ENCODE measurements around the gene TMEFF1. TPM values are rescaled to one million over a fixed set of nuclear protein-coding genes. Genes with fewer than 3 reads are reported as not detected.

The TMEFF1 gene
- total RNA-seq, 4 donors from 2014 or later: 0.50 to 1.7 (median 0.73) TPM

DNA sequence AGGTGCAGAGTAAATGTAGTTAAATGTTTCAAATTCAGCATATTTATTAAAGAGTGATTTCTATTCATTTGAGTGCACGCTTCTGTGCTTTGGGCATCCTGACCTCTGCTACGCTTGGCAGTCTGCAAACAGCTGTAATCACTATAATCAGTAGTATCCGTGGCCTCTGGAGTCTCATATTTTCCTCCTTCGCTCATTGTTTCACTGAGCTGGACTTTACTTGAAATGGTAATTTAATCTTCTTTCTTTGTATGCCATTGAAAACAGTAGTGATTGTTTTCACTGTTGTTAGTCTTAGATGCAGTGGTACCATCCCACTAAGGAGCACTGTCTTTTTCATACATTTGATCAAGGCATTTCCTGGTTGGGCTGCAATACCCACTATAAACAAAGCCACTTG lies 61.5 kb downstream of the TMEFF1 start:
- no peaks in the 10 kb centered on the region for H3K27me3 ChIP-seq
- peaks cover 0 to 3% (median under 1%) of the 10 kb centered on the region in 4 donors for H3K36me3 ChIP-seq
- no peaks in the 10 kb centered on the region for H3K4me1 ChIP-seq
- no peak overlapping the region for H3K27ac ChIP-seq (replicated peaks in 1 of 4)
- DNase-seq (ENCODE audit: extremely low spot score): no peak
- no peak for TF ChIP-seq POLR2AphosphoS5 (IDR thresholded peaks at IDR 0.05)
- no peak for TF ChIP-seq POLR2A (IDR thresholded peaks at IDR 0.05; ENCODE audit: low read depth)
- TF ChIP-seq EP300 (IDR thresholded peaks at IDR 0.05): no peak
- TF ChIP-seq, protein P1, sequence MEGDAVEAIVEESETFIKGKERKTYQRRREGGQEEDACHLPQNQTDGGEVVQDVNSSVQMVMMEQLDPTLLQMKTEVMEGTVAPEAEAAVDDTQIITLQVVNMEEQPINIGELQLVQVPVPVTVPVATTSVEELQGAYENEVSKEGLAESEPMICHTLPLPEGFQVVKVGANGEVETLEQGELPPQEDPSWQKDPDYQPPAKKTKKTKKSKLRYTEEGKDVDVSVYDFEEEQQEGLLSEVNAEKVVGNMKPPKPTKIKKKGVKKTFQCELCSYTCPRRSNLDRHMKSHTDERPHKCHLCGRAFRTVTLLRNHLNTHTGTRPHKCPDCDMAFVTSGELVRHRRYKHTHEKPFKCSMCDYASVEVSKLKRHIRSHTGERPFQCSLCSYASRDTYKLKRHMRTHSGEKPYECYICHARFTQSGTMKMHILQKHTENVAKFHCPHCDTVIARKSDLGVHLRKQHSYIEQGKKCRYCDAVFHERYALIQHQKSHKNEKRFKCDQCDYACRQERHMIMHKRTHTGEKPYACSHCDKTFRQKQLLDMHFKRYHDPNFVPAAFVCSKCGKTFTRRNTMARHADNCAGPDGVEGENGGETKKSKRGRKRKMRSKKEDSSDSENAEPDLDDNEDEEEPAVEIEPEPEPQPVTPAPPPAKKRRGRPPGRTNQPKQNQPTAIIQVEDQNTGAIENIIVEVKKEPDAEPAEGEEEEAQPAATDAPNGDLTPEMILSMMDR (IDR thresholded peaks at IDR 0.05): no peak
- H3K9me3 ChIP-seq: no peaks in the 10 kb centered on the region
- no peak overlapping the region for H3K4me3 ChIP-seq
- 90% methylated on average over 4 of the region's 4 CpGs for WGBS
- intact Hi-C loops (cut with DNase I): no loop called here

DNA sequence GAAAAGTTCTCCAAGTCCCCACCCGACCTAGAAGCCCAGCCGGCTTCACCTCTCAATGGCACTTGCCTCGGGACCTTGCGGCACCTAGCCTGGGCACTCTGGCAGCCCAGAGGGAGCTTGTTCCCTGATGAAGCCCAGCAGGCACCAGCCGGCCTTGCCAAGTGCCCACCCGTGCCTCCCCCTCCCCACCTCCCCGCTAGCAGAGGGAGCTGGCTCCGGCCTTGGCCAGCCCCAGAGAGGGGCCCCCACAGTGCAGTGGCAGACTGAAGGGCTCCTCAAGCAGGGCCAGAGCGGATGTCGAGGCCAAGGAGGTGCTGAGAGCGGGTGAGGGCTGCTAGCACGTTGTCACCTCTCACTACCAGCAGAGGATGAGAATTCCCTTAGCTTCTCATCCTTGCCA lies 67.4 kb downstream of the TMEFF1 start:
- Histone ChIP-seq H3K36me3 (peaks cover 0 to 11% (median 1%) of the 10 kb centered on the region in 4 donors), H3K4me1 (no peaks in the 10 kb centered on the region), H3K4me3 (no peak overlapping the region), H3K9me3 (no peaks in the 10 kb centered on the region), H3K27me3 (no peaks in the 10 kb centered on the region), H3K27ac (replicated peaks in 1 of 4) (no peak overlapping the region)
- intact Hi-C loops (cut with DNase I): no loop called here
- TF ChIP-seq, protein P1 (IDR thresholded peaks at IDR 0.05): no peak
- TF ChIP-seq POLR2A (IDR thresholded peaks at IDR 0.05; ENCODE audit: low read depth) (no peak), POLR2AphosphoS5 (IDR thresholded peaks at IDR 0.05) (no peak), EP300 (IDR thresholded peaks at IDR 0.05) (no peak)
- 95% methylated on average over 6 of the region's 12 CpGs for WGBS
- DNase-seq (ENCODE audit: extremely low spot score): no peak

DNA sequence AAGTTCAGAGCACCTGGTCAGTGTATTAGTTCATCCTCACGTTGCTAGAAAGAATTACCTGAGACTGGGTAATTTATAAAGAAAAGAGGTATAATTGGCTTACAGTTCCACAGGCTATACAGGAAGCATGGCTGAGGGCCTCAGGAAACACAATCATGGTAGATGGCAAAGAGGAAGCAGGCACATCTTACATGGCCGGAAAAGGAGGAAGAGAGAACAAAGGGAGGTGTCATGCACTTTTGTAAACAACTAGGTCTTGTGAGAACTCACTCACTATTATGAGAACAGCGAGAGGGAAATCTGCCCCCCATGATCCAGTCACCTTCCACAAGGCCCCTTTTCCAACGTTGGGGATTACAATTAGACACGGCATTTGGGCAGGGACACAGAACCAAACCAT lies 76.1 kb downstream of the TMEFF1 start:
- DNase-seq (ENCODE audit: extremely low spot score): no peak
- Histone ChIP-seq H3K36me3 (peaks cover 0 to 5% (median 0%) of the 10 kb centered on the region in 4 donors), H3K4me1 (no peaks in the 10 kb centered on the region), H3K4me3 (no peak overlapping the region), H3K27ac (replicated peaks in 1 of 4) (no peak overlapping the region), H3K27me3 (no peaks in the 10 kb centered on the region), H3K9me3 (no peaks in the 10 kb centered on the region)
- 78% methylated on average over 5 of the region's 5 CpGs for WGBS
- intact Hi-C loops (cut with DNase I): no loop called here
- TF ChIP-seq, protein P1 (IDR thresholded peaks at IDR 0.05): no peak
- no peak for TF ChIP-seq POLR2AphosphoS5 (IDR thresholded peaks at IDR 0.05)
- no peak for TF ChIP-seq POLR2A (IDR thresholded peaks at IDR 0.05; ENCODE audit: low read depth)
- TF ChIP-seq EP300 (IDR thresholded peaks at IDR 0.05): no peak

DNA sequence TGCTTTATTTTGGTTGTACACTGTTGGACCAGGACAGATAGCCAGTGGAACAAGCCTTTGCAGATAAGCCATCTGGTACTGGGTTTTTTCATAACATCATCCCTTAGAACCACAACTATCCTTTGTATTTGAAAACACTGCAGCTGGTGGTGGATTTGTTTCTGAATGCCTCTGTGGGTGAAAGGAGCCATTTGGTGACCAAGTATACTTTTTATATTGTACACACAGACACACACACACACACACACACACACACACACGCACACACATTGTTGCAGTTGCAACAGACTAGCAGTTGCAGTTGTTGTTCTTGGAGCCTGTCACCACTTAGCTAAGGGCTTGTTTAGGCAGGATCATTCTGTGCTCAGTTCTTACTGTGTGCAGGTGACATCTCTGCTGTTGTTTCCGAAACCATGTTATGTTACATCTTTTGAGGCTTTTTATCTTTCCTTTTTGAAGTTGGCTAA lies 82.0 kb downstream of the TMEFF1 start:
- WGBS: 48% methylated on average over 2 of the region's 2 CpGs
- Histone ChIP-seq H3K36me3 (peaks cover 0 to 5% (median 0%) of the 10 kb centered on the region in 4 donors), H3K4me1 (no peaks in the 10 kb centered on the region), H3K9me3 (no peaks in the 10 kb centered on the region), H3K27ac (replicated peaks in 1 of 4) (no peak overlapping the region), H3K27me3 (no peaks in the 10 kb centered on the region), H3K4me3 (no peak overlapping the region)
- intact Hi-C loops (cut with DNase I): no loop called here
- no peak for DNase-seq (ENCODE audit: extremely low spot score)
- TF ChIP-seq POLR2AphosphoS5 (IDR thresholded peaks at IDR 0.05): no peak
- TF ChIP-seq, protein P1 (IDR thresholded peaks at IDR 0.05): no peak
- no peak for TF ChIP-seq EP300 (IDR thresholded peaks at IDR 0.05)
- TF ChIP-seq POLR2A (IDR thresholded peaks at IDR 0.05; ENCODE audit: low read depth): no peak

DNA sequence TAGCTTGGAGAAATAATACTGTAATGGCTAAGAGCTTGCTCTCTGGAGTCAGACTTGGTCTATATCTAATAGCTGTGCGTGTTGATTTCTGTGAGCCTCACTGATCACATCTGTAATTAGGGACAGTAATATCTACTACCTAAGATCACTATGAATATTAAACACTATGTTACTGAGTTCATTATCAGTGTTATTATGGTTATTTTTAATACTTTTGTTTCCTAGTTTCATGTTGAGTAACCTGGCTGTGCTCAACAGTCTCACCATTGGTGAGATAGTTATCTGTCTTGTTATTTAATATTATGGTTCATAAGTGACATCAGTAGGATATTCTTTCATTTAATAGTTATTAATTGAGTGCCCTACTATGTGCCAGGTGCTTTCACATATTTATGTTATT lies 82.5 kb downstream of the TMEFF1 start:
- 100% methylated on average over 1 of the region's 1 CpG for WGBS
- no peak for TF ChIP-seq EP300 (IDR thresholded peaks at IDR 0.05)
- TF ChIP-seq POLR2AphosphoS5 (IDR thresholded peaks at IDR 0.05): no peak
- no peak for TF ChIP-seq POLR2A (IDR thresholded peaks at IDR 0.05; ENCODE audit: low read depth)
- TF ChIP-seq, protein P1 (IDR thresholded peaks at IDR 0.05): no peak
- intact Hi-C loops (cut with DNase I): no loop called here

More for the DNA sequence above, 82.5 kb downstream of the TMEFF1 start:
- Histone ChIP-seq H3K27me3 (no peaks in the 10 kb centered on the region), H3K27ac (replicated peaks in 1 of 4) (no peak overlapping the region), H3K36me3 (peaks cover 0 to 4% (median 0%) of the 10 kb centered on the region in 4 donors), H3K4me3 (no peak overlapping the region), H3K9me3 (no peaks in the 10 kb centered on the region), H3K4me1 (no peaks in the 10 kb centered on the region)
- DNase-seq (ENCODE audit: extremely low spot score): no peak
